ENCODE measurements around the gene ENTPD7.
"Not testable (repeated sequence)": the region's sequence is repeated elsewhere in the genome, so short reads cannot be mapped to it uniquely, and the experiment has no call there.

Gene ENTPD7

GRCh38 chr10:99659031-99659867, at the start of gene ENTPD7:
TSS of gene ENTPD7 (plus strand) at chr10:99659509. CDS start at chr10:99659957, 448 bp downstream.
- peak; percentile 69 for DNase-seq

- no peak for DNase-seq
These were observed 49.1 kb upstream of the ENTPD7 start for GRCh38 chr10:99610221-99610620.

DNA sequence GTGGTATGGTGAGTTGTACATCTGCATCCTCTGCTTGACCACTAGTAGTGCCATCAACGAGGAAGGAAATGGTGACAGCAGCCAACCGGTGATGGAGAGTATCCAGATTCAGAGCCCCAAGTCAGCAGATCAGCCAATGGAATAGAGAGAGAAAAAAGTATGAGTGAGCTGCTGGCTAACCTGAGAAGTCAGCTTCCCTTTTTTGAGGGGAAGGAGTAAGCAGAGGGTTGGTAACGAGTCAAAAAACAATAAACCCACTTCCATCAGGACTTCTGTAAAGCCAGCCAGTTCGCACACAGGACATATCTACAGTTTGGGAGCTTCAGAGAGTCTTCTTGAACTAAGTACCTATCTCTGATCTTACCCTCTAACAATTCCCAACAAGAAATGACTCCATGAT, 48.0 kb upstream of the ENTPD7 start:
- DNase-seq = no peak

- DNase-seq = no peak
These were observed 47.0 kb upstream of the ENTPD7 start for GRCh38 chr10:99612167-99612831.

DNA sequence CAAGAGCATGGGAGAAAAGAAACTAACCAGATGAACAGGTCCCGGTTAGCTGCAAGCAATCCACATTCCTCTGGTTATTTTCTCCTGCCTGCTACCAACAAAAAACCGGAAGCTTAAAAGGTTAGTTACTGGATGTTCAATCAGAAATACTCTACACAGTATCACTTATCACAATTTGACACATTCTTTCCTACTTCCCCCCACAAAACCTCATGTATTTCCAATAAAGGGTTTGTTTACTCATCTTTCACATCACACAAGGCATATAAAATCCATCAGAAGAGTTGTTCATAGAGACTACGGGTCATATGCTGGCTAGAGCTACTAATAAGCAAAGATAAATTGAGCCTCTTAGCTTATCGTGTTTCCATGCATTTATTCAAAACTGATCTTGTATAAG, 43.9 kb upstream of the ENTPD7 start:
- DNase-seq = no peak

GRCh38 chr10:99617696-99618095, 41.6 kb upstream of the ENTPD7 start:
- no peak for DNase-seq

GRCh38 chr10:99619090-99619800, 40.1 kb upstream of the ENTPD7 start:
- no peak for DNase-seq

DNA sequence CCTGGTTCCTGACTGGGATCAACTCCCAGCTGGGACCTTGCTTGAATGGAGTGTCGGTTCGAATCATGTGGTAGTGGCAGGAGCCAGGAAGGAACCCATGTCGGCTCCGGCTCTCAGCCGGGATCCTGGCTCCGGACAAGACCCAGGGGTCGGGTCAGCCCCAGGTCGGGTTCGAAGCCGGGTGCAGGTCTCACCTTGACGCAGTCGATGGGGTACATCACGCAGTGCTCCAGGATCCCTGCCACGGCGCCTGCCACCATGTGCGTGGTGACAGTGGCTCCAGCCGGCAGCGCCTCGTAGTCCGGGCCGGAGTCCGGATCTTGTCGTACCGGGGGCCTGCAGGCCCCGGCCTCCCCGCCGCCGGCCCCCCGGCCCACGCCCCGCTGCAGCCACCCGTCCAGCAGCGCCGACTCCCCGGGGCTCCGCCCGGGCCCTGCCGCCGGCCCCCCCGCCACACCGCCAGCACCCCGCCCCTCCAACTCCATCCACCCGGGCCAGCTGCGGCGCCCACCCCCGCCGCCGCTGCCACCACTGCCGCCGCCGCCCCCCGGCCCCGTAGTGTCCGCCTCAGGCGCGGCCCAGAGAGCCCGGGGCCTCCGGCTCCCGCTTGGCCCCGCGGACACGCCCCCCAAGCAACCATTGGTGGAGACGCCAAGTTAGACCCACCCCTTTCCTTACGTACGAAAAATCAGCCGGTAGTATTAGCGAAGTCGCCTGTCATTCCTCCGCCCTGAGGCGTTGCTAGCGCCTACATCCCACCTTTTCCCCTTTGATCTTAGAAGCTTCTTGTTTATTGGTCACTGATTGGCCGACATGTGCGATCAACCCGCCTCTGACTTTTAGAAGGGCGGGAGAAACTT, 39.2 kb upstream of the ENTPD7 start, which contains the start of gene SLC25A28:
SLC25A28 (minus strand) TSS at position 589 of the 860 bp plus-strand sequence; CDS start at position 485, 104 bp downstream.
- peak; percentile 86 for DNase-seq

- DNase-seq = peak; percentile 74
These were observed 38.4 kb upstream of the ENTPD7 start for GRCh38 chr10:99620711-99621453.

GRCh38 chr10:99621454-99622251, 37.7 kb upstream of the ENTPD7 start:
- DNase-seq = no peak

DNA sequence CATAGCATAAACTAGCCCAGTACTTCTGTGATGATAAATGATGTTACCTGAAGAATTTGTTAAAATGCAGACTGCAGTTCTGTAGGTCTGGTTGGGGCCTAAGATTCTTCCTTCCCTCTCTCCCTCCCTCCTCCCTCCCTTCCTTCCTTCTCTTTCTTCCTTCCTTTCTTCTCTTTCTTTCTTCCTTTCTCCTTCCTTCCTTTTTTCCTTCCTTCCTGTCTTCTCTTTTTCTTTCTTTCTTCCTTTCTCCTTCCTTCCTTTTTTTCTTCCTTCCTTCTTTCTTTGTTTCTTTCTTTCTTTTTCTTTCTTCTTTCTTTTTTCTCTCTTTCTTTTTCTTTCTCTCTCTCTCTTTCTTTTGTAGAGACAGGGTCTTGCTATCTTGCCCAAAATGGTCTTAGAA, 35.4 kb upstream of the ENTPD7 start:
- DNase-seq = no peak

DNA sequence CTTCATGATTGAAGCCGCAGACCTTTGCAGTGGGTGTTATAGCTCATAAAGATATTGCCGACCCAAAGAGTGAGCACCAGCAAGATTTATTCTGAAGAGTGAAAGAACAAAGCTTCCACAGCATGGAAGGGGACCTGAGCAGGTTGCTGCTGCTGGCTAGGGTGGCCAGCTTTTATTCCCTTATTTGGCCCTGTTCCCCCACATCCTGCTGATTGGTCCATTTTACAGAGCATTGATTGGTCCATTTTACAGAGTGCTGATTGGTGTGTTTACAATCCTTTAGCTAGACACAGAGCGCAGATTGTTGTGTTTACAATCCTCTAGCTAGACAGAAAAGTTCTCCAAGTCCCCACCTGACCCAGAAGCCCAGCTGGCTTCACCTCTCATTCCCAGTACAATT, 34.2 kb upstream of the ENTPD7 start:
- not testable (repeated sequence) for DNase-seq

DNA sequence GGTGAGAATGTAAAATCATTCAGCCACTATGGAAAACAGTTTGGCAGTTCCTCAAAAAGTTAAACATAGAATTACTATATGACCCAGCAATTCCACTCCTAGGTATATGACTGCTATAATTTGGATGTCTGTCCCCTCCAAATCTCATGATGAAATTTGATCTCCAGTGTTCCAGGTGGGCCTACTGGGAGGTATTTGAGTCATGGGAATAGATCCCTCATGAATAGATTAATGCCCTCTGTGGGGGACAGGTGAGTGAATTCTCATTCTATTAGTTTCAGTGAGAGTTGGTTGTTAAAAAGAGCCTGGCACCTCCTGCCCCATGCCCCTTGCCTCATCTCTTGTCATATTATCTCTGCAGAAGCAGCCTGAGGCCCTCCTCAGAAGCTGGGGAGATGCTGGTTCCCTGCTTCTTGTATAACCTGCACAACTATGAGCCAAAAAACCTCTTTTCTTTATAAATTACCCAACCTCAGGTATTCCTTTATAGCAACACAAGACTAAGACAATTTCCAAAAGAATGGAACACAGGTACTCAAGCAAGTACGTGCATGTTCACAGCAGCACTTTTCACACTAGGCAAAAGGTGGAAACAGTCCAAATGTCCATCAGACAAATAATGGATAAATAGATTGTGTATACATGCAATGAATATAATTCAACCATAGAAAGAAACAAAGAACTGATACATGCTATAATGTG, 30.2 kb upstream of the ENTPD7 start:
- no peak for DNase-seq

DNA sequence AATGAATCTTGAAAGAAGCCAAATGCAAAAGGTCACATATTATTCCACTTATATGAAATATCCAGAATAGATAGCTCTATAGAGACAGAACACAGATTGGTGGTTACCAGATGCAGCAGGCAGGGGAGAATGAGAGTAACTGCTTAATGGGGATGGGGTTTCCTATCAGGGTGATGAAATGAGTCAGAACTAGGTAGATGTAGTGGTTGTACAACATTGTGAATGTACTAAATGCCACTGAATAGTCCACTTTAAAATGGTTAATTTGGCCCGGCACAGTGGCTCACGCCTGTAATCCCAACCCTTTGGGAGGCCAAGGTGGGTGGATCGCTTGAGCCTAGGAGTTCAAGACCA, 29.7 kb upstream of the ENTPD7 start:
- DNase-seq = no peak

DNA sequence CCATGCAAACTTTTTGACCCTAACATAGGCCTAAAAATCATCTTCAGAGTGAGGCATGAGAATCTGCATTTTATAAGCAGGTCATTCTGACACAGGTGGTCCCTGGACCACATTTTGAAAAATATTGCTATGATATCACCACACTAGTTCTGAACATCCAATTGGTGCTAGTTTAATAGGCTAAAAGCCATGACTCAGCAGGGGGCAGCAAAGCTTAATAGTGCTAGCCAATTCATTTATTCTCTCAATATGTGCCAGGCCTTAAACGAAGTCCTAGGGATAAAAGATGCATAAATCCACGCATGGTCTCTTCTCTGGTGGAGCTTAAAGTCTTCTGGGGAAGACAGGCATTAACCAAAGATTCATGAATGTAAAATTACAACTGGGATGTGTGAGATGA, 28.9 kb upstream of the ENTPD7 start:
- DNase-seq = no peak

DNA sequence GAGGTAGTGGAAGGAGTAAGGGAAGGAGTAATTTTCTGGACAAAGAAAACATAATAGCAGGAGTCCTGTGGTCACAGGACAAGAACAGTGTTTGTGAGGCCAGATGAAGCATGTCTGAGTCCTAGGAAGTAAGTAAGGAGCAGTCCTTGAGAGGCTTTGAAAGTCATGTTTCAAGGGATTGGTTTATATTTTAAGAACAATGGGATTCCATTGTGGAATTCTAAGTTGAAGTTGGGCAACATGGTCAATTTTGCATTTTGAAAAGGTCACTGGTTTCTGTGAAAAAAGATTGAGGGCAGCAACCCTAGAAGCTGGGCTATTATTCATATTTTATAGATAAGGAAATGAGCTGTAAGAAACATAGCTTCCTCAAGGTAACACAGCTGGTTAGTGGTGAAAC, 28.3 kb upstream of the ENTPD7 start:
- no peak for DNase-seq

- no peak for DNase-seq
These were observed 27.8 kb upstream of the ENTPD7 start for GRCh38 chr10:99631496-99631895.

DNA sequence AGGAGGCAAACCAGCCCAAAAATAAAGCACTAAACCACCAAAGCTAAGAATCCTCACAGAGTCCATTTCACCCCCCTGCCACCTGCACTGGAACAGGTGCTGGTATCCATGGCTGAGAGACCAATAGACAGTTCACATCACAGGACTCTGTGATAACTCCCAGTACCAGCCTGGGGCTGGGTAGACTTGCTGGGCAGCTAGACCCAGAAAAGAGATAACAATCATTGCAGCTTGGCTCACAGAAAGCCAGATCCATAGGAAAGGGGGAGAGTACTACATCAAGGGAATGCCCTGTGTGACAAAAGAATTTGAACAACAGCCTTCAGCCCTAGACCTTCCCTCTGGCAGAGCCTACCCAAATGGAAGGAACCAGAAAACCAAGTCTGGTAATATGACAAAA, 25.5 kb upstream of the ENTPD7 start:
- no peak for DNase-seq

GRCh38 chr10:99647601-99648151, 11.6 kb upstream of the ENTPD7 start:
- no peak for DNase-seq

GRCh38 chr10:99648717-99649116, 10.6 kb upstream of the ENTPD7 start:
- DNase-seq = no peak
